ENCODE results near the gene SMIM5. TPM values are rescaled to one million over a fixed set of nuclear protein-coding genes. Genes with fewer than 3 reads are reported as not detected.

The SMIM5 gene
- polyA plus RNA-seq, 3 donors: 3.7 to 5.4 (median 4.3) TPM

- no peak for DNase-seq (ENCODE audit: low read depth in 3 of 3, low spot score in 2 of 3)
Measured at GRCh38 chr17:75602644-75603043, 30.6 kb upstream of the SMIM5 start.

DNA sequence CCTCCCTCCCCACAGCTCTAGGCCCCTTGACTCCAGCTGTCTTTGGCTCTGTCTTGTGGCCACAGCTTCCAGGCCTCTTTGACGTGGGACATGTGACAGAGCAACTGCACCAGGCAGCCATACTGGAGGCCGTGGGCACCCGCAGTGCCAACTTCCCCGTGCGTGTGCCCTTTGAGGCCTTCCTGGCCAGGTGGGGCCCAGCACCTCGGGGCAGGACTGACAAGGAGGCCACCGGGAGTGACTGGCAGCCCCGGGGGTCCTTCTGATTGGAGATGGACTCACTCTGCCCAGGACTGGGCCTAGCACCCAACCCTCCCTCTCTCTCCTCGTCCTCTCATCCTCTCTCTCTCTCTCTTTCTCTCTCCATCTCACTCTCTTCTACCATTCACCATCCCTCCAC, 30.1 kb upstream of the SMIM5 start:
- DNase-seq (ENCODE audit: low read depth in 3 of 3, low spot score in 2 of 3): no peak

- DNase-seq (ENCODE audit: low read depth in 3 of 3, low spot score in 2 of 3): no peak
Measured at GRCh38 chr17:75604034-75604695, 29.1 kb upstream of the SMIM5 start.

DNA sequence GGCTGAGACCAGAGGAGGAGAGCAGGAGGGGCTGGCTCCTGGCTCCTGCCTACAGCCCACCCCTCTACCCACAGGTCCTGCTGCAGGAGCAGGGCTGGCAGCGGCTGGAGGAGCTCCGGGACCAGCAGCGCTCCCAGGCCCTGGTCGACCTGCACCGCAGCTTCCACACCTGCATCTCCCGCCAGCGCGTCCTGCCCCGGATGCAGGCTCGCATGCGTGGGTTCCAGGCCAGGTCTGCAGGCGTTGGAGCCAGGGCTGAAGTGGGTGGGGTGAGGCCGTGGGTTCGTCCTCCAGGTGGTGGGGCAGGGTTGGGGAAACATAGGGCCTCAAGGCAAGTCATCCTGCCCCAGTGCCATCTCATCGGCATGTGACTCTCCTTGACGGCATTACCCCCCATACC, 27.4 kb upstream of the SMIM5 start:
- no peak for DNase-seq (ENCODE audit: low read depth in 3 of 3, low spot score in 2 of 3)

DNA sequence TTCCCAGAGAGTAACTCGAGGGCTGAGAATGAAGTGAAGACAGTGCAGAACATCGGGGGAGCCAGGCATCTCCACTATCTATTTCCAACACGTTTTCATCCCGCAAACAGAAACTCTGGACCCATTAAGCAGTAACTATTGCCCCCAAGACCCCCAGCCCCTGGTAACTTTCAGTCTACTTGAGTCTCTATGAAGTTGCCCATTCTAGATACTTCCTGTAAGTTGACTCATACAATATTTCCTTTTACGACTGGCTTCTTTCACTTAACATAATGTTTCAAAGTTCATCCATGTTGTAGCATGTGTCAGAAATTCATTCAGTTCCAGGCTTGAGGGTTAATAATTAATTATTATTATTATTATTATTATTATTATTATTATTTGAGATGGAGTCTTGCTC, 26.1 kb upstream of the SMIM5 start:
- DNase-seq (ENCODE audit: low read depth in 3 of 3, low spot score in 2 of 3): no peak

- DNase-seq (ENCODE audit: low read depth in 3 of 3, low spot score in 2 of 3): no peak
Measured at GRCh38 chr17:75610103-75610984, 22.9 kb upstream of the SMIM5 start.

DNA sequence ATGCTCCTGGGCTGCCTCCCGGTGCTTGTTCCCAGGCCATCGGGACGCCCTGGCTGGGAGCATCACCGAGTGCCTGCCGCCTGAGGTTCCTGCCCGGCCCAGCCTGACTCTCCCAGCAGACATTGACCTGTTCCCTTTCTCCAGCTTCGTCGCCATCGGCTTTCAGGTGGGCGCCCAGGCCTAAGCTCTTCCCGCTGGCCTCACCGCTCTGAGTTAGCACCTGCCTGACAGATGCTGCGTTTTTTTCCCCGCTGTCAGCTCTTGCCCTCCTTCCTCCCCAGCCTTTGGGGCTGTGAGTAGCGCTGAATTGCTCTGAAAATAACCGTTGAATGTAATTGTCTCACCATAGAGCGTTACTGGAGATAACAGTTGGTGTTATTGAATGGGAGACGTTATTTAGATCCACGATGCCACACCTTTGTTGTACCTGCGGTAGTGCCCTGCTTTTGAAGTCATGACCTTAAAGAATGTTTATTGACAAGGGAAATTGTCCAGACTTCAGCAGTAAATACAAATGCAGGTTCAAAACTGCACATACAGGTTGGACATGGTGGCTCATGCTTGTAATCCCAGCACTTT, 21.3 kb upstream of the SMIM5 start:
- DNase-seq (ENCODE audit: low read depth in 3 of 3, low spot score in 2 of 3): no peak

GRCh38 chr17:75612906-75613626, 20.2 kb upstream of the SMIM5 start:
- no peak for DNase-seq (ENCODE audit: low read depth in 3 of 3, low spot score in 2 of 3)

GRCh38 chr17:75614006-75614405, 19.2 kb upstream of the SMIM5 start:
- DNase-seq (ENCODE audit: low read depth in 3 of 3, low spot score in 2 of 3): no peak

- DNase-seq (ENCODE audit: low read depth in 3 of 3, low spot score in 2 of 3): no peak
Measured at GRCh38 chr17:75614556-75615270, 18.5 kb upstream of the SMIM5 start.

GRCh38 chr17:75615301-75615700, 17.9 kb upstream of the SMIM5 start:
- no peak for DNase-seq (ENCODE audit: low read depth in 3 of 3, low spot score in 2 of 3)

DNA sequence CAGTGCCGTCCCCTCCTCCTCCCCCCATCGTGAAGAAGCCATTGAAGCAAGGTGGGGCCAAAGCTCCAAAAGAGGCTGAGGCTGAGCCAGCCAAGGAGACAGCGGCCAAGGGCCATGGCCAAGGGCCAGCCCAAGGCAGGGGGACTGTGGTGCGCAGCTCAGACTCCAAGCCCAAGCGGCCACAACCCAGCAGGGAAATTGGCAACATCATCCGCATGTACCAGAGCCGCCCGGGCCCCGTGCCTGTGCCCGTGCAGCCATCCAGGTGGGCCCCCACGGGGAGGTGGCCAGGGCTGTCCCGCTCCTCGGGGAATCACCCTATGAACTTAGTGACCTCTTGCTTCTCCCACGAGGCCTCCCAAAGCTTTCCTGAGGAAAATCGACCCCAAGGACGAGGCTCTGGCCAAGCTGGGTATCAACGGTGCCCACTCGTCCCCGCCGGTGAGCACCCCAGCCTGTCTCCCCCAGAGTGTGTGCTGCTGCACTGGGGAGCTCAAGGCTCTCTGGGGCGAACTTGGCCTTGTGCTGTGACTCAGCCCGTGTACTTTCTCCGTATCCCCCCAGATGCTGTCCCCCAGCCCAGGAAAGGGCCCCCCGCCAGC, 16.6 kb upstream of the SMIM5 start:
- no peak for DNase-seq (ENCODE audit: low read depth in 3 of 3, low spot score in 2 of 3)

- DNase-seq (ENCODE audit: low read depth in 3 of 3, low spot score in 2 of 3): no peak
Measured at GRCh38 chr17:75617218-75617617, 16.0 kb upstream of the SMIM5 start.

GRCh38 chr17:75617675-75618074, 15.6 kb upstream of the SMIM5 start:
- no peak for DNase-seq (ENCODE audit: low read depth in 3 of 3, low spot score in 2 of 3)

- DNase-seq (ENCODE audit: low read depth in 3 of 3, low spot score in 2 of 3): no peak
Measured at GRCh38 chr17:75619506-75620431, 13.5 kb upstream of the SMIM5 start.

DNA sequence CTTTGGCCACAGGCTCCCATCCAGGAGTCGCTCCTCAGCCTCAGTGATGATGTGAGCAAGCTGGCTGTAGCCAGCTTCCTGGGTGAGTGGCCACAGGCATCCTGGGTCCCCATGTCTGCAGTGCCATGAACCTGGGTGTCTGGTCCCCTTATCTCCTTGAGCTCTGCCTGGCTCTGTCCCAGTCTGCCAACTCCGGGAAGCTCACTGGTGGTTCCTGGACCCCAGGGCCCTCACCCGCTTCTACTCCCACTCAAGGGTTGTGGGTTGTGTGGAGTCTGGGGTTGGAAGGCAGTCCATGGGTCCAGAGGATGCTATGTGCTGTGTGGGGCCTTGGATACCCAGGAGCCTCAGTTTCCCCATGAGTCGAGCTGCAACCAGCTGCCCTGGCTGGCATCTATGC, 11.7 kb upstream of the SMIM5 start:
- no peak for DNase-seq (ENCODE audit: low read depth in 3 of 3, low spot score in 2 of 3)

DNA sequence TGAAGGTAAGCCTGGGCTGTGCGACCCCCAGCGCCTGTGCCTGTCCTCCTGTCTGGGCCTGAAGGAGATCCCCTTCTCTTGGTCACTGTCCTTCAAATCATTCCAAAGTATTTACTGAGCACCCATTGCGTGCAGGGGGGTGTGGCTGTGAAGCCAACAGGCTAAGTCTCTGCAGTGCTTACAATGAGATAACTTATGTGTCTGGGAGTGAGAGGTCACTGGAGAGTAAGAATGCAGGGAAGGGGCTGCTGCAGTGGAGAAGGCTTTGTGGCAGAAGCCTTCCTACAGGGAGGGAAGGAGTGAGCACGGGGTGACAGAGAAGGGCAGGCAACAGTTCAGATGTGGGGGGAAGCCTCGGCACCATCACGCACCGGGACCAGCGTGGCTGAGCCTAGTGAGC, 11.2 kb upstream of the SMIM5 start:
- no peak for DNase-seq (ENCODE audit: low read depth in 3 of 3, low spot score in 2 of 3)

DNA sequence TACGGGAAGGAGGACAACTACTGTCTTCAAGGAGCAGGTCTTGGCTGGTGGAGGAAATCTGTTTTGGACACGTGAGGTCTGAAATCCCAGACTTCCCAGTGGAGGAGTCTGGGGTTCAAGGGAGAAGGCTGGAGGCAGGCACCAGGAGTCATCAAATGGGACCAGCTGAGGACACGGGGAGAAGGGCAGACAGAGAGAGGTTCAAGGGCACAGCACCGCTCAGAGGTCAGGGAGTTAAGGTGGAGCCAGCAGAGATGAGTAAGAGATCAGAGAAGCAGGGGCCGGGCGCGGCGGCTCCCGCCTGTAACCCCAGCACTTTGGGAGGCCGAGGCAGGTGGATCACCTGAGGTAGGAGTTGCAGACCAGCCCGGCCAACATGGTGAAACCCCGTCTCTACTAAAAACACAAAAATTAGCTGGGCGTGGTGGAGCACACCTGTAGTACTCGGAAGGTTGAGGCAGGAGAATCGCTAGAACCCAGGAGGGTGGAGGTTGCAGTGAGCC, 10.4 kb upstream of the SMIM5 start:
- no peak for DNase-seq (ENCODE audit: low read depth in 3 of 3, low spot score in 2 of 3)

DNA sequence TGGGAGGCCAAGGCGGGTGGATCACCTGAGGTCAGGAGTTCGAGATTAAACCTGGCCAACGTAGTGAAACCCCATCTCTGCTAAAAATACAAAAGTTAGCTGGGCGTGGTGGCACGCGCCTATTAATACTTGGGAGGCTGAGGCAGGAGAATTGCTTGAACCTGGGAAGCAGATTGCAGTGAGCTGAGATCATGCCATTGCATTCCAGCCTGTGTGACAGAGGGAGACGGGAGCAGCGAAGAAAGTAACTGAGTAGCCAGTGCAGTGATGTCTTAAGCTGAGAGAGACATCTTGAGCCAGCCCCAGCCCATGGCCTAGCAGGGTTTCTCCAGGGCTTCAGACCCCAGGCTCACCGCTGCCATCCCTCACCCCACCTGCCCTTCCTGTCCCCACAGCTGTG, 9.8 kb upstream of the SMIM5 start:
- DNase-seq (ENCODE audit: low read depth in 3 of 3, low spot score in 2 of 3): no peak

Measured in right renal cortex interstitium (tissue), 3 donors.